Measurements from ENCODE around the gene CEMIP. TPM values are rescaled to one million over a fixed set of nuclear protein-coding genes. Genes with fewer than 3 reads are reported as not detected.

Gene CEMIP
- polyA plus RNA-seq, 2 of the 4 experiments (the other 2 are of a cell fraction), result 0.54 to 0.84 TPM

DNA sequence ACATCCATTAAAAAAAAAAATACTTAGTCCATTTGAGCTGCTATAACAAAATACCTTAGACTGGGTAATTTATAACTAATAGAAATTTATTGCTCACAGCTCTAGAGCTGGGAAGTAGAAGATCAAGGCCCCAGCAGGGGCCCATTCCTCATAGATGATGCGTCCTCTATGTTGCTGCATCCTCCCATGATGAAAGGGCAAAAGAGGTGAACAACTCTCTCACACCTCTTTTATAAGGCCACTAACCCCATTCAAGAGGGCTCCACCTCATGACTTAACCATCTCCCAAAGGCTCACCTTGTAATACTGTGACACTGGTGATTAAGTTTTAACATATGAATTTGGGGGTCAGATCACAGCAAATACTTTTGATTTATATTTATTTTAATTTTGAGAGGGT, 218.5 kb downstream of the CEMIP start:
- POLR2A ChIA-PET, result no interaction called here
- Histone ChIP-seq H3K4me2 (no peak overlapping the region), H3K9me3 (no peaks in the 10 kb centered on the region), H3K27ac (no peak overlapping the region), H3K4me3 (no peak overlapping the region), H3K4me1 (peaks cover 9% of the 10 kb centered on the region)
- WGBS (ENCODE audit: missing lambda C conversion rate), result 83% methylated on average over 1 of the region's 1 CpG
- FAIRE-seq, result no peak
- DNase-seq (ENCODE audit: low read depth in 1 of 2, low spot score in 1 of 2), result no peak
- ATAC-seq, result no peak
- CTCF ChIA-PET, result interaction anchor here (0.9 to 1.3 kb wide), 2 partner anchors 7 to 45 kb away, joined by 3 to 4 read pairs; no protein-coding TSS in a partner anchor
- TF ChIP-seq ZNF302 (CRISPR knock-in tag; IDR thresholded peaks at IDR 0.05) (no peak), FOSL2 (IDR thresholded peaks at IDR 0.05) (no peak), FOSL2 (CRISPR knock-in tag; IDR thresholded peaks at IDR 0.05) (no peak), NFE2L2 (conservative IDR thresholded peaks at IDR 0.05; ENCODE audit: low read length) (no peak), NPAS2 (CRISPR knock-in tag; IDR thresholded peaks at IDR 0.05; ENCODE audit: borderline replicate concordance) (no peak), SREBF2 (IDR thresholded peaks at IDR 0.05) (no peak), EHMT2 (IDR thresholded peaks at IDR 0.05; ENCODE audit: low read depth) (no peak), CHD2 (IDR thresholded peaks at IDR 0.05; ENCODE audit: low read length, partially characterized antibody) (no peak), EP300 (IDR thresholded peaks at IDR 0.05) (no peak), ATOH8 (CRISPR knock-in tag; IDR thresholded peaks at IDR 0.05; ENCODE audit: low read depth) (no peak), CBX8 (IDR thresholded peaks at IDR 0.05) (no peak), SMC3 (IDR thresholded peaks at IDR 0.05) (no peak), USF2 (IDR thresholded peaks at IDR 0.05) (no peak), RARB (CRISPR knock-in tag; IDR thresholded peaks at IDR 0.05) (no peak), HEYL (CRISPR knock-in tag; IDR thresholded peaks at IDR 0.05) (no peak), ZSCAN20 (CRISPR knock-in tag; IDR thresholded peaks at IDR 0.05) (no peak)
- TF ChIP-seq, protein P1, sequence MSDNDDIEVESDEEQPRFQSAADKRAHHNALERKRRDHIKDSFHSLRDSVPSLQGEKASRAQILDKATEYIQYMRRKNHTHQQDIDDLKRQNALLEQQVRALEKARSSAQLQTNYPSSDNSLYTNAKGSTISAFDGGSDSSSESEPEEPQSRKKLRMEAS (IDR thresholded peaks at IDR 0.05), result no peak

DNA sequence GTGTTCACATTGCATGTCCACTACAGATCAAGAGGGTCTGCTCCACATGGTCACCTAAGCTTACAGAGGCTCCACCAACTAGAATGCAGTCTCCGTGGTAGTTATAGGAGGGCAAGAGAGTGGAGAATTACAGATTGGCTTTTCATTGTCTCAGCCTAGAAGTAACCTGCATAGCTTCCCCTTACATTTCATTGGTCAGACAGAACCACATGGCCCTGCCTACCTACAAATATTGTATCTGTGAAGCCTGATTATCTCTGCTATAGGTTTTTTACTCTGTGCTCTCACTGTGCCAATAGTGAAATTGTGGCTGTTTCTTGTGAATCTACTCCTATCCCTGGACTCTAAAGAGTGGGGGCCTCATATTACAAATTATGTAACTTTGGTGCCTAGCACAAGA, 219.1 kb downstream of the CEMIP start:
- DNase-seq (ENCODE audit: low read depth in 1 of 2, low spot score in 1 of 2) (no peak), FAIRE-seq (no peak), ATAC-seq (no peak)
- TF ChIP-seq USF2 (IDR thresholded peaks at IDR 0.05) (peak; percentile 31; the same call in 1 of the 2 replicates), RARB (CRISPR knock-in tag; IDR thresholded peaks at IDR 0.05) (no peak)
- ChIA-PET POLR2A (no interaction called here), CTCF (interaction anchor here (0.9 to 1.5 kb wide), 3 partner anchors 8 to 268 kb away, joined by 3 to 4 read pairs (median 3); no protein-coding TSS in a partner anchor)
- Histone ChIP-seq H3K4me2 (no peak overlapping the region), H3K9me3 (no peaks in the 10 kb centered on the region), H3K27ac (no peak overlapping the region), H3K4me3 (no peak overlapping the region), H3K4me1 (peaks cover 15% of the 10 kb centered on the region)
- 100% methylated on average over 1 of the region's 1 CpG for WGBS (ENCODE audit: missing lambda C conversion rate)

DNA sequence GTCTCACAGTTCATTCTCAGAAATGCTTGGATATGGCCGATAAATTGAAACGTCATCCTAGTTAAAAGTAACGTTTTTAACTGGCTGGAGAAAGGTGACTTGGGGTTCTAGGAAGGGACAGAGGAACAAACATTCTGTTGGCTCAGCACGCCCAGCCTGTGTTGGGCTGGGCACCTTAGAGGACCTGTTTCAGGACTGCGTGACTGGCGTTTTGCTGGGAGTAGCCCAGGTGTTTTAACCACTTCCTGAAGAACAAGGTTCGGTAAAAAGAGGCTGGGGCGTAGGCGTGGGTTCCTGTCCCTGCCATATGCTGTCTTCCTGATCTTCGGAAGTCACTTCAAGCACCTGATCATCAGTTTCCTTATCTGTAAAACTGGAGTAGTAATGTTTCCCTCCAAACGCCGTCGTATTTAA, 220.5 kb downstream of the CEMIP start:
- Histone ChIP-seq H3K4me2 (peak overlapping the region; percentile 92), H3K4me1 (peaks cover 21% of the 10 kb centered on the region), H3K27ac (peak overlapping the region; percentile 90 to 98; a peak in 5 of 6 replicates), H3K9me3 (no peaks in the 10 kb centered on the region), H3K4me3 (peak overlapping the region; percentile 67)
- TF ChIP-seq NR3C1 (IDR thresholded peaks at IDR 0.05) (no peak), TFCP2L1 (CRISPR knock-in tag; IDR thresholded peaks at IDR 0.05) (no peak), ZC3H11A (IDR thresholded peaks at IDR 0.05) (no peak), JUN (IDR thresholded peaks at IDR 0.05) (no peak), SREBF2 (IDR thresholded peaks at IDR 0.05) (no peak), RCOR1 (IDR thresholded peaks at IDR 0.05; ENCODE audit: low read depth, low read length) (no peak), MYC (IDR thresholded peaks at IDR 0.05; ENCODE audit: borderline replicate concordance, low read length) (no peak)
- TF ChIP-seq, protein P1 (IDR thresholded peaks at IDR 0.05), result no peak
- TF ChIP-seq, protein P2, sequence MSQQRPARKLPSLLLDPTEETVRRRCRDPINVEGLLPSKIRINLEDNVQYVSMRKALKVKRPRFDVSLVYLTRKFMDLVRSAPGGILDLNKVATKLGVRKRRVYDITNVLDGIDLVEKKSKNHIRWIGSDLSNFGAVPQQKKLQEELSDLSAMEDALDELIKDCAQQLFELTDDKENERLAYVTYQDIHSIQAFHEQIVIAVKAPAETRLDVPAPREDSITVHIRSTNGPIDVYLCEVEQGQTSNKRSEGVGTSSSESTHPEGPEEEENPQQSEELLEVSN (IDR thresholded peaks at IDR 0.05; ENCODE audit: borderline replicate concordance, low read depth), result no peak
- POLR2A ChIA-PET, result no interaction called here
- FAIRE-seq, result no peak
- WGBS (ENCODE audit: missing lambda C conversion rate), result 82% methylated on average over 13 of the region's 13 CpGs
- CTCF ChIA-PET, result interaction anchor here (0.5 to 3.2 kb wide), 3 partner anchors 8 to 544 kb away, joined by 3 to 9 read pairs (median 3); no protein-coding TSS in a partner anchor
- no peak for DNase-seq (ENCODE audit: low read depth in 1 of 2, low spot score in 1 of 2)
- no peak for ATAC-seq
